NCI-H345 treated with DMSO at 0.1 percent for 48 hours (cell line): ENCODE results near the gene BAIAP2L1.
"Not testable (repeated sequence)": the region's sequence is repeated elsewhere in the genome, so short reads cannot be mapped to it uniquely, and the experiment has no call there.

Source experiments
- DNase-seq: peaks from one replicate; lab custom pipeline; 2025; ENCODE audit not compliant: unreplicated experiment; lab: John Stamatoyannopoulos, UW

Gene BAIAP2L1

GRCh38 chr7:98399462-98399861, 1.4 kb downstream of the BAIAP2L1 start:
- no peak for DNase-seq

GRCh38 chr7:98398567-98399372, 2.1 kb downstream of the BAIAP2L1 start:
- DNase-seq, result peak; percentile 15

GRCh38 chr7:98396768-98397167, 4.1 kb downstream of the BAIAP2L1 start:
- peak; percentile 49 for DNase-seq

GRCh38 chr7:98395951-98396350, 4.9 kb downstream of the BAIAP2L1 start:
- DNase-seq, result no peak

- no peak for DNase-seq
Measured at GRCh38 chr7:98395481-98395880, 5.4 kb downstream of the BAIAP2L1 start.

GRCh38 chr7:98394377-98394836, 6.5 kb downstream of the BAIAP2L1 start:
- DNase-seq, result no peak

GRCh38 chr7:98387544-98388226, 13.2 kb downstream of the BAIAP2L1 start:
- DNase-seq, result peak; percentile 79

GRCh38 chr7:98387131-98387530, 13.8 kb downstream of the BAIAP2L1 start:
- no peak for DNase-seq

- not testable (repeated sequence) for DNase-seq
Measured at GRCh38 chr7:98385532-98385931, 15.4 kb downstream of the BAIAP2L1 start.

- no peak for DNase-seq
Measured at GRCh38 chr7:98378210-98378819, 22.6 kb downstream of the BAIAP2L1 start.

GRCh38 chr7:98376711-98377110, 24.2 kb downstream of the BAIAP2L1 start:
- DNase-seq, result no peak

- DNase-seq, result no peak
Measured at GRCh38 chr7:98375664-98376063, 25.2 kb downstream of the BAIAP2L1 start.

GRCh38 chr7:98374285-98374680, 26.6 kb downstream of the BAIAP2L1 start:
- no peak for DNase-seq

- DNase-seq, result no peak
Measured at GRCh38 chr7:98372993-98373392, 27.9 kb downstream of the BAIAP2L1 start.

GRCh38 chr7:98369726-98370125, 31.2 kb downstream of the BAIAP2L1 start:
- no peak for DNase-seq

- DNase-seq, result no peak
Measured at GRCh38 chr7:98368716-98369115, 32.2 kb downstream of the BAIAP2L1 start.

- DNase-seq, result no peak
Measured at GRCh38 chr7:98366562-98366938, 34.3 kb downstream of the BAIAP2L1 start.

GRCh38 chr7:98365863-98366561, 34.9 kb downstream of the BAIAP2L1 start:
- DNase-seq, result no peak

- DNase-seq, result no peak
Measured at GRCh38 chr7:98364220-98364619, 36.7 kb downstream of the BAIAP2L1 start.

GRCh38 chr7:98362517-98362916, 38.4 kb downstream of the BAIAP2L1 start:
- DNase-seq, result no peak
